Fibroblast of lung (primary cell): ENCODE results near the gene RASGRF2. TPM values are rescaled to one million over a fixed set of nuclear protein-coding genes. Genes with fewer than 3 reads are reported as not detected.

ENCODE experiments used
- DNase-seq, 2 donors: peaks; one replicate each; pipeline versions ENCODE4 v3.0.0 to v3.0.0-alpha.2; 2010; ENCODE audit warnings: low read depth in 2 of 2
- H2AFZ ChIP-seq: 2 replicates; pipeline ENCODE4 v1.5.1; 2012; ENCODE audit warnings: low read length, control low read depth, inconsistent platforms
- H3K27ac ChIP-seq: 2 replicates; pipeline ENCODE4 v1.5.1; 2011; ENCODE audit warnings: low read length, control low read depth; ENCODE audit not compliant: insufficient read depth
- H3K27me3 ChIP-seq: 2 replicates; pipeline ENCODE4 v1.5.1; 2011; ENCODE audit warnings: mild to moderate bottlenecking, low read length; ENCODE audit not compliant: control insufficient read depth, insufficient read depth
- H3K36me3 ChIP-seq: 2 replicates; pipeline ENCODE4 v1.5.1; 2011; ENCODE audit warnings: low read length; ENCODE audit not compliant: control insufficient read depth, insufficient read depth
- H3K4me1 ChIP-seq: 2 replicates; pipeline ENCODE4 v1.5.1; 2011; ENCODE audit warnings: low read length; ENCODE audit not compliant: control insufficient read depth, insufficient read depth; ENCODE audit errors: extremely low read depth
- H3K4me2 ChIP-seq: 2 replicates; pipeline ENCODE4 v1.5.1; 2011; ENCODE audit warnings: low read length, control low read depth; ENCODE audit not compliant: insufficient read depth; ENCODE audit errors: extremely low read depth
- H3K4me3 ChIP-seq, 4 experiments: fragments of 200-600 bp in 1 of 4; sonication (generic) in 1 of 4; replicated peaks in 1 of 4; 2 replicates each; pipeline ENCODE4 v1.5.1; 2011 to 2016; ENCODE audit warnings: low read length in 4 of 4, low read depth in 3 of 4, mild to moderate bottlenecking in 3 of 4, control low read depth in 2 of 4, inconsistent platforms in 1 of 4, mixed read lengths in 1 of 4; ENCODE audit not compliant: insufficient read depth in 1 of 4; ENCODE audit errors: control extremely low read depth in 1 of 4
- H3K79me2 ChIP-seq: 2 replicates; pipeline ENCODE4 v1.5.1; 2012; ENCODE audit warnings: mild to moderate bottlenecking, low read length, inconsistent platforms; ENCODE audit not compliant: control insufficient read depth, insufficient read depth
- H3K9ac ChIP-seq: 2 replicates; pipeline ENCODE4 v1.5.1; 2011; ENCODE audit warnings: mild to moderate bottlenecking, low read length, control low read depth; ENCODE audit not compliant: insufficient read depth
- H3K9me3 ChIP-seq: 2 replicates; pipeline ENCODE4 v1.5.1; 2012; ENCODE audit warnings: low read depth, low read length; ENCODE audit not compliant: control insufficient read depth, insufficient read depth
- H4K20me1 ChIP-seq: 2 replicates; pipeline ENCODE4 v1.5.1; 2011; ENCODE audit warnings: low read length; ENCODE audit not compliant: control insufficient read depth, insufficient read depth; ENCODE audit errors: extremely low read depth
- CTCF ChIP-seq, 2 donors: IDR thresholded peaks in 1 of 2; conservative IDR thresholded peaks in 1 of 2; 1 replicate in 1 of 2; 2 replicates in 1 of 2; pipeline ENCODE4 v1.5.1; 2011 to 2012; ENCODE audit warnings: low read length in 2 of 2, control low read depth in 1 of 2, inconsistent platforms in 1 of 2, low read depth in 1 of 2, mild to moderate bottlenecking in 1 of 2
- EZH2 ChIP-seq: IDR thresholded peaks from 2 replicates; pipeline ENCODE4 v1.5.1; 2012; ENCODE audit warnings: low read length, control low read depth, mild to moderate bottlenecking; ENCODE audit errors: missing control alignments
- polyA plus RNA-seq, 2 donors: library from polyadenylated mRNA; depleted of rRNA in 1 of 2; stranded (reverse) in 1 of 2; unstranded in 1 of 2; fragments of >200 nt; gene quantifications; 2 replicates each; pipeline ENCODE4 v1.2.1, GENCODE V29; 2011 to 2012; ENCODE audit warnings: missing spikeins in 1 of 2
- total RNA-seq: library from RNA; depleted of rRNA; stranded (reverse); fragments of >200 nt; gene quantifications from 2 replicates; pipeline ENCODE4 v1.2.1, GENCODE V29; 2014

RASGRF2 gene
- total and polyA plus RNA-seq, 2 donors (not counting 1 experiment from before 2014, with no cell fraction given) = 3.5 to 19.5 TPM

GRCh38 chr5:81137833-81138232 is 177.7 kb downstream of the RASGRF2 start:
- DNase-seq = no peak
- Histone ChIP-seq H3K27me3 (no peaks in the 10 kb centered on the region), H3K9me3 (no peaks in the 10 kb centered on the region), H3K4me1 (peaks cover 5% of the 10 kb centered on the region), H3K36me3 (no peaks in the 10 kb centered on the region), H3K4me3 (no peak overlapping the region), H3K27ac (no peak overlapping the region), H3K4me2 (no peak overlapping the region), H3K79me2 (no peaks in the 10 kb centered on the region), H3K9ac (no peak overlapping the region), H4K20me1 (no peaks in the 10 kb centered on the region), H2AFZ (no peak overlapping the region)
- TF ChIP-seq EZH2 = no peak
- no peak for TF ChIP-seq CTCF (conservative IDR thresholded peaks at IDR 0.05 in 1 of 2, IDR thresholded peaks at IDR 0.05 in 1 of 2; ENCODE audit: low read depth in 1 of 2, low read length in 2 of 2)

- Histone ChIP-seq H2AFZ (no peak overlapping the region), H3K36me3 (no peaks in the 10 kb centered on the region), H4K20me1 (no peaks in the 10 kb centered on the region), H3K4me3 (no peak overlapping the region), H3K79me2 (no peaks in the 10 kb centered on the region), H3K9ac (no peak overlapping the region), H3K4me1 (peaks cover 5% of the 10 kb centered on the region), H3K27ac (no peak overlapping the region), H3K27me3 (no peaks in the 10 kb centered on the region), H3K4me2 (peak overlapping the region; percentile 61), H3K9me3 (no peaks in the 10 kb centered on the region)
- no peak for DNase-seq
- no peak for TF ChIP-seq EZH2
- TF ChIP-seq CTCF (conservative IDR thresholded peaks at IDR 0.05 in 1 of 2, IDR thresholded peaks at IDR 0.05 in 1 of 2; ENCODE audit: low read depth in 1 of 2, low read length in 2 of 2) = no peak
These were observed 180.3 kb downstream of the RASGRF2 start for GRCh38 chr5:81140441-81140840.

GRCh38 chr5:81140943-81141342 is 180.8 kb downstream of the RASGRF2 start:
- H4K20me1 ChIP-seq = no peaks in the 10 kb centered on the region
- H3K4me3 ChIP-seq = no peak overlapping the region
- peaks cover 5% of the 10 kb centered on the region for H3K4me1 ChIP-seq
- no peaks in the 10 kb centered on the region for H3K79me2 ChIP-seq
- H3K9ac ChIP-seq = no peak overlapping the region
- TF ChIP-seq CTCF (conservative IDR thresholded peaks at IDR 0.05 in 1 of 2, IDR thresholded peaks at IDR 0.05 in 1 of 2; ENCODE audit: low read depth in 1 of 2, low read length in 2 of 2) (no peak), EZH2 (no peak)
- H2AFZ ChIP-seq = no peak overlapping the region
- peak; percentile 72 to 82 for DNase-seq
- H3K27me3 ChIP-seq = no peaks in the 10 kb centered on the region
- H3K9me3 ChIP-seq = no peaks in the 10 kb centered on the region
- H3K4me2 ChIP-seq = peak overlapping the region; percentile 61
- H3K36me3 ChIP-seq = no peaks in the 10 kb centered on the region
- no peak overlapping the region for H3K27ac ChIP-seq
